ENCODE measurements around the gene OLFML2A.

Gene OLFML2A

DNA sequence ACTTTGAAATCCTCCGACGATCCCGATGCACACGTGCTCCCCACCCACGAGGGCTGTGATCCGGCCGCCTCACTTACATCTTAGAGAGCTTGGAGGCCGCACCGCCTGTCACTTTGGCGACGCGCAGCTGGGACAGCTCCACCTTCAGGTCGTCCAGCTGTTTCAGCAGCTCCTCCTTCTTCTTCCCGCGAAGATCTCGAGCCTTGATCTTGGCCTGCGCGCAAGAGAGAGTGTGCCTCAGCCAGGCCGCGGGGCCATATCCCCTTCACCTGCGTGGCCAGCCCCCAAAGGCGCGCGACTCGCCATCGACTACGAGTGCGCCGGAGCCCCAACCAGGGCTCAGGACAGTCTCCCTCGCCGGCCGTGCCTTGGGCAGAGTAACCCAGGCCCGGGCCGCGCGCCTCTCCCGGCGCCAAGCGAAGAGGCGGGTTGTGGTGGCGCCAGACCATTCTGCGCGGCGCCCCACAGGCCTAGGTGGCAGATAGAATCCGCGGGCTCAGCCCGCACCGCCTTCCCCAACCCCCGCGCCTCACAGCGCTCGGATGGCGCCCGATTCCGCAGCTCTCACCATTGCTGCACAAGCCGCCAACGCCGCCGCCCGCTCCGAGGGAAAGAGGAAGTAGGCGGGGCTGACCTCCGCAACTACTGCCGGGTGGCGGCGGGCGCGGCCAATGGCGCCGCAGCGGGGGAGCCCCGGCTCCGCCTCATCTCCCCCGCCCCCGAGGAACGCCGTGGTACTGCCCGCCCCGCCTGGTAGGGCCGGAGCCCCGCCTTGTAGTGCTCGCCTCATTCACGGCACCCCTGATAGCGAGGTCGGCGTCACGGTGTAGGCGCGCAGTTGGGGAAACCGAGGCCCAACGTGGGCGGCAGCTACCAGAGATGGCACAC lies 84.7 kb downstream of the OLFML2A start, which contains the start of the genes ARPC5L and RPL35:
Gene ARPC5L, plus strand, starts transcription at position 789 of the 888 bp plus-strand sequence. CDS start 7,161 bp downstream, outside the sequence.
Gene RPL35, minus strand, starts transcription at position 616 of the 888 bp plus-strand sequence. Its CDS starts 45 bp downstream, at position 571.
- Histone ChIP-seq H3K4me3 (ENCODE audit: insufficient read depth, low read length, poor library complexity, severe bottlenecking) (peak within 1 kb of the TSS; percentile 74), H3K27ac (ENCODE audit: low read depth, low read length) (peak within 1 kb of the TSS; percentile 88), H3F3A (ENCODE audit: insufficient read depth) (peaks cover 46% of the 10 kb centered on the region), H3K27me3 (ENCODE audit: low read length) (no peaks in the 10 kb centered on the region), H4K20me1 (ENCODE audit: low read depth, low read length) (peaks cover 24% of the 10 kb centered on the region; the same call in 1 of the 2 replicates), H3K9me2 (replicated peaks; ENCODE audit: insufficient read depth, low read length) (no peaks in the 10 kb centered on the region), H2AFZ (ENCODE audit: low read depth, low read length, severe bottlenecking) (peak within 1 kb of the TSS; percentile 81), H3K36me3 (ENCODE audit: low read length) (peaks cover 14% of the 10 kb centered on the region), H3K9me3 (ENCODE audit: insufficient read depth, low read length) (no peaks in the 10 kb centered on the region), H3K9ac (ENCODE audit: low read length) (peak within 1 kb of the TSS; percentile 93), H3K4me2 (ENCODE audit: low read depth, low read length, poor library complexity, severe bottlenecking) (peak within 1 kb of the TSS; percentile 94), H3K79me2 (ENCODE audit: insufficient read depth, low read length) (peaks cover 28% of the 10 kb centered on the region)
- TF ChIP-seq, protein P1, sequence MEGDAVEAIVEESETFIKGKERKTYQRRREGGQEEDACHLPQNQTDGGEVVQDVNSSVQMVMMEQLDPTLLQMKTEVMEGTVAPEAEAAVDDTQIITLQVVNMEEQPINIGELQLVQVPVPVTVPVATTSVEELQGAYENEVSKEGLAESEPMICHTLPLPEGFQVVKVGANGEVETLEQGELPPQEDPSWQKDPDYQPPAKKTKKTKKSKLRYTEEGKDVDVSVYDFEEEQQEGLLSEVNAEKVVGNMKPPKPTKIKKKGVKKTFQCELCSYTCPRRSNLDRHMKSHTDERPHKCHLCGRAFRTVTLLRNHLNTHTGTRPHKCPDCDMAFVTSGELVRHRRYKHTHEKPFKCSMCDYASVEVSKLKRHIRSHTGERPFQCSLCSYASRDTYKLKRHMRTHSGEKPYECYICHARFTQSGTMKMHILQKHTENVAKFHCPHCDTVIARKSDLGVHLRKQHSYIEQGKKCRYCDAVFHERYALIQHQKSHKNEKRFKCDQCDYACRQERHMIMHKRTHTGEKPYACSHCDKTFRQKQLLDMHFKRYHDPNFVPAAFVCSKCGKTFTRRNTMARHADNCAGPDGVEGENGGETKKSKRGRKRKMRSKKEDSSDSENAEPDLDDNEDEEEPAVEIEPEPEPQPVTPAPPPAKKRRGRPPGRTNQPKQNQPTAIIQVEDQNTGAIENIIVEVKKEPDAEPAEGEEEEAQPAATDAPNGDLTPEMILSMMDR (IDR thresholded peaks at IDR 0.05; ENCODE audit: insufficient read depth, low read length, poor library complexity, severe bottlenecking): peak; percentile 22
- no peak for TF ChIP-seq EZH2phosphoT487 (conservative IDR thresholded peaks at IDR 0.05; ENCODE audit: low read length)

DNA sequence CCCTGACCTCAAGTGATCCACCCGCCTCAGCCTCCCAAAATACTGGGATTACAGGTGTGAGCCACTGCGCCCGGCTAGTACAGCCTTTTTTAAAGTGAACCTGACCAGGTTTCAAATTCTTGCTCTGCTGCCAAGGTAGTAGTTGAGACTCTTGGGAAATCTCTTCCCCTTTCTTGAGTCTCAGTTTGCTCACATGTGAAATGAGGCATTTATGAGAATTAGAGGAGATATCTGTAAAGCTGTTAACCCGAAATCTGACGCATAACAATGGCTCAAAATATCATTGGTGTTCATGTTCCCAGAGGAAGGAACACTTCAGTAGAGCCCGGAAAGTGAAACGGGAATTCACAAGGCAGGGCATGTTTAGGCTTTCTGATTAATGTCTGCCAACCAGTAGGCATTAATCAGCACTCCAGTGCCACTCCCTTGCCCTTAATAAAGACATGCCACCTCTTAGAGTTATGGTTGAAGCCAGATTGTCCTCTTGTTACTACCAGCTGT lies 86.5 kb downstream of the OLFML2A start:
- no peak overlapping the region for H2AFZ ChIP-seq (ENCODE audit: low read depth, low read length, severe bottlenecking)
- peaks cover 40% of the 10 kb centered on the region for H3K79me2 ChIP-seq (ENCODE audit: insufficient read depth, low read length)
- peaks cover 57% of the 10 kb centered on the region for H3F3A ChIP-seq (ENCODE audit: insufficient read depth)
- H3K4me3 ChIP-seq (ENCODE audit: insufficient read depth, low read length, poor library complexity, severe bottlenecking): peak overlapping the region; percentile 74
- no peaks in the 10 kb centered on the region for H3K27me3 ChIP-seq (ENCODE audit: low read length)
- H3K27ac ChIP-seq (ENCODE audit: low read depth, low read length): peak overlapping the region; percentile 53
- peak overlapping the region; percentile 94 for H3K4me2 ChIP-seq (ENCODE audit: low read depth, low read length, poor library complexity, severe bottlenecking)
- H3K9ac ChIP-seq (ENCODE audit: low read length): peak overlapping the region; percentile 93
- peaks cover 14% of the 10 kb centered on the region for H3K36me3 ChIP-seq (ENCODE audit: low read length)
- no peak for TF ChIP-seq EZH2phosphoT487 (conservative IDR thresholded peaks at IDR 0.05; ENCODE audit: low read length)
- TF ChIP-seq, protein P1 (IDR thresholded peaks at IDR 0.05; ENCODE audit: insufficient read depth, low read length, poor library complexity, severe bottlenecking): no peak
- peaks cover 24% of the 10 kb centered on the region; the same call in 1 of the 2 replicates for H4K20me1 ChIP-seq (ENCODE audit: low read depth, low read length)
- no peaks in the 10 kb centered on the region for H3K9me2 ChIP-seq (replicated peaks; ENCODE audit: insufficient read depth, low read length)
- no peaks in the 10 kb centered on the region for H3K9me3 ChIP-seq (ENCODE audit: insufficient read depth, low read length)
